Fibroblast of gingiva (primary cell): Measurements from ENCODE around the gene PUM2.
"Not testable (repeated sequence)": the region's sequence is repeated elsewhere in the genome, so short reads cannot be mapped to it uniquely, and the experiment has no call there.

Experiments
- DNase-seq: peaks from one replicate; pipeline ENCODE4 v3.0.0-alpha.2; 2011; ENCODE audit warnings: low read depth

The PUM2 gene

GRCh38 chr2:20291846-20292408 is 58.7 kb downstream of the PUM2 start:
- peak; percentile 20 for DNase-seq

- peak; percentile 71 for DNase-seq
Measured at GRCh38 chr2:20291106-20291564, 59.5 kb downstream of the PUM2 start.

- DNase-seq, result peak; percentile 19
Measured at GRCh38 chr2:20288642-20289340, 61.9 kb downstream of the PUM2 start.

- DNase-seq, result peak; percentile 29
Measured at GRCh38 chr2:20282916-20283592, 67.6 kb downstream of the PUM2 start.

- no peak for DNase-seq
Measured at GRCh38 chr2:20281876-20282275, 68.8 kb downstream of the PUM2 start.

DNA sequence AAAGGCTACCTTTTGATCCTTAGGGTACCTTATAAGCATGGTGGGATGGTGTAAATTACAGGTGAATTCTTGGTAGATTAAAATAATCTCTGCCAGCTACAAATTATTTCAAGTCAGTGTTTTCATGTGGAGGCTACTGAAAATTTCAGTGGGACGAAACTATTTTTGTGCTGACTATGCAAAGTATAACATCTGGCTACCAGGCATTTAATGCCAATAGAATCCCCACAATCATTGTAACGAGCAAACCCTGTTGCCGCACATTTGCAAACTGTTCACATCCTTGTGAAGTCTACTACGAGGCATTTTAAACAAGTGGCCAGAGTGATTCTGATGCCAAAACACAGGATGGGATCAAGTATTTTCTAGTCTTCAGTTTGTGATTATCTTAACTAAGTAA is 77.6 kb downstream of the PUM2 start:
- no peak for DNase-seq

DNA sequence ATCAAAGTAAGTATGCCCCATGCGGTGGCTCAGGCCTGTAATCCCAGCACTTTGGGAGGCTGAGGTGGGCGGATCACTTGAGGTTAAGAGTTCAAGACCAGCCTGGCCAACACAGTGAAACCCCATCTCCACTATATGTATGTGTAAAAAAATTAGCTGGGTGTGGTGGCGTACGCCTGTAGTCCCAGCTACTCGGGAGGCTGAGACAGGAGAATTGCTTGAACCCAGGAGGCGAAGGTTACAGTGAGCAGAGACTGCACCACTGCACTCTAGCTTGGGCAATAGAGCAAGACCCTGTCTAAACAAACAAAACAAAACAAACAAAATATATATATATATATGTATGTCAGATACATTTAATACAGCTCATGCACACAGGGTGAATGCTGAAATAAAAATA is 82.3 kb downstream of the PUM2 start:
- not testable (repeated sequence) for DNase-seq

GRCh38 chr2:20267529-20267928 is 83.1 kb downstream of the PUM2 start:
- no peak for DNase-seq

DNA sequence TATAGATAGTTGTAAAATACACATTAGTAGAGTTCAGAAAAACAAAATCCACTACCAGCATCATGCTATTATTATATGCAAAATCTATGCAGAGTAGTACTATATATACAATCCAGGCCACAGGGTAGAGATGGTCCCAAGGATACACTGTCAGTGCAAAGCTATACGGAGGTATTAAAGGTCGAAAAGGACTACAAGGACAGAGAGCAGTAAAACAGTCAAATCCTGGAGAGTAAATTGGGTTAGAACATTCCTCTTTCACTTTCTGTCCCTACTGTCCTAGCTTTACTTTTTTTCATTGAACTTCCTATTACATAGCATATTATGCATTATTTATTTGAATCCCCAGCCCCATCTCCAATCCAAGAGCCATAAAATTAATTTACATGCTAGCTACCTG is 86.0 kb downstream of the PUM2 start:
- DNase-seq, result no peak

GRCh38 chr2:20257411-20257810 is 93.2 kb downstream of the PUM2 start:
- no peak for DNase-seq

- DNase-seq, result no peak
Measured at GRCh38 chr2:20254731-20255130, 95.9 kb downstream of the PUM2 start.

DNA sequence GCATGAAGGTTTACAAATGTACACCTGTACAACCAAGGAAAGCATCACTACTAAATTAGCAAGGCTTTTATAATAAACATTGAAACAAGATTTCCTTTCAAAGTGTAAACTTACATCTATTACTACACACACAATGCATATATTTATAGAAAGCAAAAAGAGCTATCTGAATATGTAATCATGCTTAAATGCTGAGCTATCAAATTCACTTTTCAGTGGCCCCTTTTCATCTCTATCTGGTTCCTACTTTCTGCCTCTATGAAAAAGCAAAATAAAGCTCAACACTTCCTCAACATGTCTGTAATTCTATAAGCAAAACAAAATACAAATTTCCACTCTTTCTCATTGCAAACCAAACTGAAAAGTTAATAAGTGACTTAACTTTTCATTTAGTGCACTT is 100.2 kb downstream of the PUM2 start:
- no peak for DNase-seq

DNA sequence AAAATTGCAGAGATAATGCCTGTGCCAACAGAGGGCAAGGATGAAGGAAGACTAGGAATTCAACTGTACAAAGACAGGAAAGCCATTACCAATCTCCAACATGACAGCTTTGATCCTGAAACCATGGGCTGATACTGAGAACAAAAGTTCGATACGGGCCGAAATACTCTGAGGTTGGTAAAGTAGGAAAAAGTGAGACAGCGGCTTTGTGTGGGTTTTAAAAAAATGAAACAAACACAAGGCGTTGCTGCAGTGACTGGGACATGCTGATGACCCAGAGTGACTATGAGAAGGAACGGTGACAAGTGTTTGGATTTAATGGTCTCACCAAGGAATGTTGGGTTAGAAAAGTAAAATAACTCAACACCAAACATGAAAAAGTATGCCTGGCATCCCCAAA is 101.5 kb downstream of the PUM2 start:
- no peak for DNase-seq

DNA sequence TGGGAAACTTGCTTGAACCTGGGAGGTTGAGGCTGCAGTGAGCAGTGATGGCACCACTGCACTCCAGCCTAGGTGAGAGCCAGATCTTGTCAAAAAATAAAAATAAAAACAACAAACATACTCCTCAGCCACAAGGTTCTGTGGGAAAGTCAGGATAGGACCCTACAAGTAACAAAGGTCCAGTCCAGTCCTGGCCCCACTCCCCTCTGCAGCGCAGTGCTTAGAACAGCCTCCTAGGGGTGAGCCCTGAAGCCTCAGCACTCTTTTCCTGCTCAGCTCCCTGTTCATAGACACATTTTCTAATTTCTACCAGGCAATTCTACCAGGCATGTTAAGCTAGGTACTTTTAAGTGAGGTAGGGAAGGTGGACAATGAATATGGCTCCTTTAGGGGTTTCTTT is 103.6 kb downstream of the PUM2 start:
- DNase-seq, result no peak

DNA sequence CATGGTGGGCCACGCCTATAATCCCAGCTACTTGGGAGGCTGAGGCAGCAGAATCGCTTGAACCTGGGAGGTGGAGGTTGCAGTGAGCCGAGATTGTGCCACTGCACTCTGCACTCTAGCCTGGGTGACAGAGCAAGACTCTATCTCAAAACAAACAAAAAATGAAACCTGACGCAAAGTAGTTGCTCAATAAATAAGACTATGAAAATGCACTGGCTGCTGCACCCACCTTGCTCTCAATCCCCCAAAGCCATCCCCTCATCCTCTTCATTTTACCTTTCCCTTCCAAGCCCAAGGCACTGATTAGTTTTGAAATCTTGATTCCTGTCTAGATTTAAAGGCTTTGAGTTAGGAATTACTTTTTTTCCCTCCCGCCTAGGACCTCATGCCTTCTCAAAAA is 107.0 kb downstream of the PUM2 start:
- DNase-seq, result not testable (repeated sequence)

GRCh38 chr2:20242727-20243377 is 107.8 kb downstream of the PUM2 start:
- no peak for DNase-seq

GRCh38 chr2:20241973-20242726 is 108.5 kb downstream of the PUM2 start:
- DNase-seq, result no peak

DNA sequence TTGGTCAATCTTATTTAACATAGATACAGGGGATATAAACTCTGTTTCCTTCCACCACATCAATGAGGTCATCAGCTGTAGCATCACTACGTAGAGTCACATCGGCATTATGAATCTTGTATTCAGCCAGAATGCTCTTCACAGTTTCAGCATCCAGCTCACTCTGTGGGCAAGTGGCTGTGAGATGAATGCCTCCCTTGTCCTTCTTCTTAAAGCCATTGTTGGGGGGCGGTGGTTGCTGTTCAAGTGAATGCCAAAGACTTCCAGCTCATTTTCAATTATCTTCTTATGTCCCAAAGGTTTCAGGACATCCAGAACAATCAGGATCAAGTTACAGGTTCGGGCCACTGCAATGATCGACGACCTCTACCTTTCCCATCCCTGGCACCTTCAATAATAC is 110.4 kb downstream of the PUM2 start:
- not testable (repeated sequence) for DNase-seq

- DNase-seq, result no peak
Measured at GRCh38 chr2:20236496-20236895, 114.1 kb downstream of the PUM2 start.

- DNase-seq, result no peak
Measured at GRCh38 chr2:20235655-20236305, 114.9 kb downstream of the PUM2 start.

GRCh38 chr2:20234597-20234996 is 116.0 kb downstream of the PUM2 start:
- not testable (repeated sequence) for DNase-seq

DNA sequence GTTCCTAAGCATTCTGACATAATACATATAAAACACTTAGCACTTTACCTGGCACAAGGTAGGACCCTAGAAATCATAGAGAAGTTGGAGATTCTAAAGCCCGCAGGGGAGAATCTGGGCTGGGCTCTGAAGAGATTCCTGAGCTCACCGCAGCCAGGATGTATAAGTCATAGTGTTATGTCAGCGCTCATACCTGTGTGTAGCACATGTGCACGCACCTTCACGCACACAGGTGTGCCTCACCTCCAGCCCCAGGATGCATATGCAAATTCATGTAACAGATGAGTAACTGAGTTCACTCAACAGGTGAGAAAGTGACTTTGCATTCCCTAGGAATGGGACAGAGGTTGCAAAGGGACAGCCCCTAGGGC is 117.8 kb downstream of the PUM2 start:
- DNase-seq, result no peak
